Measurements from ENCODE around the gene USP22.
A peak's percentile ranks its signal among the peaks of the same experiment; 100 is the strongest.
"Not testable (repeated sequence)": the region's sequence is repeated elsewhere in the genome, so short reads cannot be mapped to it uniquely, and the experiment has no call there.

USP22 gene

DNA sequence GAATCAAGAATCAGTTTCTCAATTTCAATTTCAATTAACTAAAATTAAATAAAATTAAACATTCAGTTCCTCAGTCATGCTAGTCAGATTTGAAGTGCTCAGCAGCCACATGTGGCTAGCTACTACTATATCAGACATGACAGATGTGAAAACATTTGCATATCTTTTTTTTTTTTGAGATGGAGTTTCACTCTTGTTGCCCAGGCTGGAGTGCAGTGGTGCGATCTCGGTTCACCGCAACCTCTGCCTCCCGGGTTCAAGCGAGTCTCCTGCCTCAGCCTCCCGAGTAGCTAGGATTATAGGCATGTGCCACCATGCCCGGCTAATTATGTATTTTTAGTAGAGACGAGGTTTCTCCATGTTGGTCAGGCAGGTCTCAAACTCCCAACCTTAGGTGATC is 10.2 kb upstream of the USP22 start:
- not testable (repeated sequence) for DNase-seq (ENCODE audit: insufficient read length, low spot score); FAIRE-seq

DNA sequence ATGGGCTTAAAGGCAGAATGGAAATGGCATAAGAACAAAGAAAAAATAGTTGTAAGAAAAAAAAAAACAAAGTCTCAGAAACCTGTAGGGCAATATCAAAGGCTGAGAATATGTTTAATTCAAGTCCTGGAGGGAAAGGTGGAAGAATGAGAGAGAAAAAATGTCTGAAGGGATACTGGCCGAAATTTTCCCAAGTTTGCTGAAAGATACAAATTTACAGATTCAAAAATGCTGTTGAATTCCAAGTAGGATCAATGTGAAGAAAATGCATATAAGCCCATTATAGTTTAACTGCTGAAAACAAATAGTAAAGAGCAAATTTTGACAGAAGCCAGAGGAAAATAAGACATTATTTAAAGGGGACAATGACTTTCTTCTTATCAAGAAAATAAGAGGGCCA is 6.6 kb upstream of the USP22 start:
- no peak for FAIRE-seq

DNA sequence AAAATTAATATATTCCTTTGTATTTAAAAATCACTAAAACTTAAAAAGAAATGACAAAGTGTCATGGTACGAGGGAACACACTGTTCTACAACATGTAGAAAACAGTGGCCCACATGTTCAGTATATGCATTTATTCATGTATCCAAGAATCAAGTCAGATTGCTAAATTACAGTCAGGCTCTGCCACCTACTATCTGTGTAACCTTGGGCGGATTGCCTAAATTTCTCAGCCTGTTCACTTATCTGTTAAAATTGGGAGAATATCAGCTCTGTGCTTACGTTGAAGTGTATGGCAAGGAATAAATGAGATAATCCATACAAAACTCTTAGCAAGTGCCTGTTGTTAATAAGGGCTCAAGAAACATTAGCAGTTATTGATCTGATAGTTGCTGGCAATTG is 3.4 kb upstream of the USP22 start:
- FAIRE-seq (no peak), DNase-seq (ENCODE audit: insufficient read length, low spot score) (no peak)

More for the DNA sequence above, 6.6 kb upstream of the USP22 start:
- no peak for DNase-seq (ENCODE audit: insufficient read length, low spot score)

DNA sequence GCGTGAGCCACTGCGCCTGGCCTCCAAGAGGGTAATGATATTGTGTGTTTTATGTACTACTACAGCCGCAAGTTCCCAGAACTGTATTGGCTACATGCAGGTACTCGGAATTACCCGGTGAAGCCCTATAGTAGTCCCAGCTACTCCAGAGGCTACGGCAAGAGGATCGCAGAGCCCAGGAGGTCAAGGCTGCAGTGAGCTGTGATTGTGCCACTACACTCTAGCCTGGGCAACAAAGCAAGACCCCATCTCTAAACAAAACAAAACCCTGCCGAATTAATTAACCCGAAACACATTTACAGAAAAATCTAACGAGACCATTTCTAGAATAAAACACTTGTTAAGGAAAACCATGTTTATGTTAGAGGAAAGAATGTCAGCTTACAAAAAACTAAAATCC is 2.2 kb upstream of the USP22 start:
- no peak for FAIRE-seq
- no peak for DNase-seq (ENCODE audit: insufficient read length, low spot score)

DNA sequence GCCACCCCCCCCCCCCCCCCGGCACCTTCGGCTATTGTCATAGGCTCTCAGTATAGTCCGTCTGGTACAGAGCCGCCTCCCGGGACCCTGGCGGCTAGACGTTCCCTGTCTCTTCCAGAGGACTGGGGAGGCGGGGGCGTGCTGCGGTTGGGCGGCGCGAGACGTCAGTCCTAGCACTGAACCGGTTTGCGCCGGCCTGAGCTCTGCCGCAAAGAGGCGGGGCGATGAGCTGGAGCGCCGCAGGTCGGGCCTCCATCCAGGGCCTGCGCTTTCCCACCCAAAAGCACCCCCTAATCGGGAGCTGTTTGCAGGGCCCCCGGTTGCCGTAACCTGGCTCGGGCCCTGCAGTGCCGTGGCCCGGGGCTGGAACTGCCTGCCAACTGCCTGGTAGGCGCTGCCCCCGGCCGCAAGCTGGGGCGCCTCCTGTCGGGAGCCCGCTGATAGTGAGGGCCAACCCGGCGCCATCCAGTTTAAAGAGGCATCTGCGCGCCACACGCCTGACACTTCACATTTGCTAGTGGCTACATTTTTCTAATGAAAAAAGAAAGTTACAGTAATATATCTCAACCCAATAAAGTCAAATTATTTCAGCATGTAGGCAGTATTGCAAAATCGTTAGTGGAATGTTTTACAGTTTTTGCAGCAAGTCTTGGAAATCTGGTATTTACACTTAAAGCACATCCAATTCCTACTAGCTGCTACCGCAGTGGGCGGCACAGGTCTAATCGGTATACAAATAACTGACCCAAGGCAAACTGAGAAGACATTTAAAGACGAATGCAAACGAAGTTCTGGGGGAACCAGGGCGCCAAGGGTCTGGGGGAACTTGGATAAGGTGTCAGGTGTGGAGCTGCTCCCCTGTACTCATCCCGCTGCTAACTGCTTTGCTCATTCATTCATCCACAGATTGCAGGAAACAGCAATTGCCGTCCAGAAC is 753 bp upstream of the USP22 start:
- FAIRE-seq (peak; percentile 98), DNase-seq (ENCODE audit: insufficient read length, low spot score) (peak; percentile 99)

DNA sequence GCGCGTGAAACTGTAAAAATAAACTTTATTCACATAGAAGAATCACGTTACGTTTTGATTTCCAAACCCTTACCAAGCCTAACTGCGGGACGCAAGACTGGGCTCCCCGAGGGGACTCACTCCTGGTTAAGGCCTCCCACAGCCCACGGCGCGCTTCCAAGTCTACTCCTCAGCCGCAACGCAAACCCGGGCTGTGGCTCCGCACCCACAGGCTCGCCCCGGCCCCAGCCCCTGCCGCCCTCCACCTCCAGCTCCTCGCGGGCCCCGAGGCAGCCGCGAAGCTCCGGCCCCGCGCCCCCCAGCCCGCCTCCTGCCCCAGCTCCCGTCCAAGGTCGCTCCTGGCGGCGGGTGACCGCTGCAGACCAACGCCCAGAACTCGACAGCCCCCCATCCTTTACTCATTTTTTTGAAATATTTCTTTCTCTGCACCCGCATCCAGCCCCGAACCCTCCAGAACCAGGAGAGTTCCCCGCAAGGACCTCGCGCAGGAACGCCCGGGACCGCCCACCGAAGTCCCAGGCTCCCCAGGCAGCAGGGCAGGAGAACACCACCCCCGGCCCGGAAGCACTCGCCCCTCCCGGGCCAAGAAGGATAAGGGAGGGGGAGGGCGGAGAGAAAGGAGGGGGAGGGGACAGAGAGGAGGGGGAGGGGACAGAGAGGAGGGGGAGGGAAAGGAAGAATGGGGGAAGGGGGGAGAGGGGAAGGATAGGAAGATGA is 912 bp downstream of the USP22 start:
- DNase-seq (ENCODE audit: insufficient read length, low spot score) = peak; percentile 91

DNA sequence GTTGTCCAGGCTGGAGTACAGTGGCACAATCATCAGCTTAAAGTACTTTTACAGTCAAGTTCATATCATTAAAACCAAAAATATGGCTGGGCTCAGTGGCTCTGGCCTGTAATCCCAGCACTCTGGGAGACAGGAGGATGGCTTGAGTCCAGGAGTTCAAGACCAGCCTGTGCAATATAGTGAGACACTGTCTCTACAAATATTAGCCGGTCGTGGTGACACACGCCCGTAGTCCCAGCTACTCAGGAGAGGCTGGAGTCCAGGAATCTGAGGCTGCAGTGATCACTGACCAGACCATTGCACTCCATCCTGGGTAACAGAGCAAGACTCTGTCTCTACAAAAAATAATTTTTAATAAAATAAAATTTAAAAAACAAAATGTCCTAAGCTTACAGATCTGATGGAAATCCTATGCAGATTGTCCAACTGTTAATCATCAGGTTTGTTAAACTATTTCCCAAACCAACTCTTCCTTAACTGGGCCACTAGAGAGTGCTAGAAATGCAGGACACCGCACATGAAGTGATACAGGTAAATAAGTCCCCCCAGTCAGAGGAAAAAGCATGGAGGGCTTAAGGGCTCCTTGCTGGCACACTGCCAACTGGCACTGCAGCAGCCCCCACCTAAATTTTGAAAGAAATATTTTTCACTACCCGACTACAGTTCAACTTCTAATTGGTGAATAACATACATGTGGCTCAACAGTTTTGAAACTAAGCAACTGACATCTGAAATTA is 2.8 kb downstream of the USP22 start:
- FAIRE-seq (peak; percentile 42), DNase-seq (ENCODE audit: insufficient read length, low spot score) (peak; percentile 74)

More for the DNA sequence above, 912 bp downstream of the USP22 start:
- FAIRE-seq = no peak

DNA sequence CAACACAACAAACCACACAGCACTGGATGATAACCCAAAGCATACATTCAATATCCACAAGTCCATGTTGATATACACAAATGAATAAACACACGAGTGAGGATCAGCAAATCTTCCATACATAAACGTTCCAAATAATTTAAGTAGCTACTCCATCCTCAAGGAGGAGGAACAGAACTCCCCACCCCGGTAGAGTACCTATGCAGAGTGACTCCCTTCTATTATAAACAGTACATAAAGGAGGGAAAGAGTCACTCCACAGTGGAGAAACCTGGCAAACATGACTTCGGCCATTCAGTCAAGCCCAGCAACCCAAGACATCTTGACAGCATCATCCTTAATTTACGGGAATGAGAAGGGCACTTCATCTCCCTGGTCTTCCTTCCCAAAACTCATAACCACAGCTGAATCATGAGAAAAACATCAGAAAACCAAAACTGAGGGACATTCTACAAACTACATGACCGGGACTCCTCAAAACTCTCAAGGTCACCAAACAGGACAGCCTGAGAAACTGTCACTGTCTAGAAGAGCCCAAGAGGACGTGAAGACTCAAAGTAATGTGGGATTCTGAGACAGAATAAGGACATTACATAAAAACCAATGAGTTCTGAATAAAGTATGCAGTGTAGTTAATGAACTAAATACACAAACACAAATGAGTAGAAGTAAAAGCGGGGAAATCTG is 5.6 kb downstream of the USP22 start:
- FAIRE-seq (no peak), DNase-seq (ENCODE audit: insufficient read length, low spot score) (no peak)

DNA sequence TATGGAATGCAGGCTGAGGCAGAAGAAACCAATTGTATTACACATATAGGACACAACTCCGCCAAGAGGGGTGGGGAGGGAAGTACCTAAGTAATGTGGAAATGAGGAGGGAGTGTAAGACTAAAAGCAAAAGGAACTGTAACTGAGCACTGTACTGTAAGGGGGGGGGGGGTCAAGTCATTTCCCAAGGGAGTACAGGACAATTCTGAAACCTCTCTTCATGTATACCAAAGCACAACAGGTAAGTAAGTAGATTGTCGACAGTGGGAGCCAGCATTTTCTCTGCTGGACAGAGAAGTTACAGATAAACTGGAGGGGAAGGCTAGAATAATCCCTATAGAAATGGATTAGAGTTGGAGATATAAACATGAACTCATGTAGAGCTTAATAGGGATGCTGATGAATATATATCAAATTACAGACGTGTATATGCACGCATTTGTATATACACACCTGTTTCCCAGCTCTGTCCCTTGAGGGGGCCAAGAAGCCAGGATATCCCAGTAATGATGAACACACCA is 6.4 kb downstream of the USP22 start:
- no peak for FAIRE-seq

DNA sequence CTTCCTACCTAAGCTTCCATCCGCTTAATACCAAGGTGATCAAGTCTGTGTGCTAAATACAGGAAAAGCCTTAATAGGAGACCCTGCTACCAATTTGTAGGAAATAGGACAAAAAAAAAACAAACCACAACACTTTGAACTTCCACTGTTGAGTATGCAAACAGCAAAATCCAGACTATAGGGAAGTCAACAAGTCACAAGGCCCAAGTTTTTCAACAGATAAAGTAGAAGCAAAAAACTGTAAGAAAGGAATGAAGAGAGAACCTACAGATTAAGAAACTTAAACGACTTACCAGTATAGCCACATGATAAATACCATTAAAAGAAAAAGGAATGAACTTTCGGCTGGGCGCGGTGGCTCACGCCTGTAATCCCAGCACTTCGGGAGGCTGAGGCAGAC is 7.4 kb downstream of the USP22 start:
- no peak for FAIRE-seq
- no peak for DNase-seq (ENCODE audit: insufficient read length, low spot score)

More for the DNA sequence above, 6.4 kb downstream of the USP22 start:
- no peak for DNase-seq (ENCODE audit: insufficient read length, low spot score)

DNA sequence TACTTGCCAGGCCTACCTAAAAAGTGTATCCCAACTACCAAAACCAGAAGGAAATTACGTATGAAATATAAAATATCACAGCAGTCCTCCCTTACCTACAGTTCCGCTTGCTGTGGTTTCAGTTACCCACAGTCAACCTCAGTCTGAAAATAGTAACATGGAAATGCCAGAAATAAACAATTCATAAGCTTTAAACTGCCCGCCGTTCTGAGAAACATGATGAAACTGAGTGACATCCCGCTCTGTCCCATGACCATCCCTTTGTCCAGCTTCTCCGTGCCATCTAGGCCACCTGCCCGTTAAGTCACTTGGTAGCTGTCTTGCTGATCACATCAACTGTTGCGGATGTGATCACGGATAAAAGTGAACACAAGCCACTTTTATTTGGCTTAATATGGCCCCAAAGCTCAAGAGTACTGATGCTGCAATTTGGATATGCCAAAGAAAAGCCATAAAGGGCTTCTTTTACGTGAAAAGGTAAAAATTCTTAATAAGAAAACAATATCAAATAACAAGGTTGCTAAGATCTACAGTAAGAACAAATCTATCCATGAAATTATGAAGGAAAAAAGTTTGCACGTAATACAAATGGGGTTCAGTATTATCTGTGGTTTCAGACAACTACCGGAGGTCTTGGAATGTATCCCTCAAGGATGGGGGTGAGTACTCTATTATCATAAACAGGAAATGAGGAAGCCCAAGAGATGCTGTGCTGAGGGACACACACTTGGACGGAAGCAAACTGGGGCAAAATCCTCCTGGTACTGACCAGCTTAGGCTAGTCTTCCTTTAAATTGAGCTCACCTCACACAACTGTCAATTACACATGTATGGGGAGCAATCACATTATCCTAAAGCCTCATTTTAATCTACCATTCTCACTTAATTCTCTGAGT is 8.2 kb downstream of the USP22 start:
- FAIRE-seq (no peak), DNase-seq (ENCODE audit: insufficient read length, low spot score) (no peak)

DNA sequence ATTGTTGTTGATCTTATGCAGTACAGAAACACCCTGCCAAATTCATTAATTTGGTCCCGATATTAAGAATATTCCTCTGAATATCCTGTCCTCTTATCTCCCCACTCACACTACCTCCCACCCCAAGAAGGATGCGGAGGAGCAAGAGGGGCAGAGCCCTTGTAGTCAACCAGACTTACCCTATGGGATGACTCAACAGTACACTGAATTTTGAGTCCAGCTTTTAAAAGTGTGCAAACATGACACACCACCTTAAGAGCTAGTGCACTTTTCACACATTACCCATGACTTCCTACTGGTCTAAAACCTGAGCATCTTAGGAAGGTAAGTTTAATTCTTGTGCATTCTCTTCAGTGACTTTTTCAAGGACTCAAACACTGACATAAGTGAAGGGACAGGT is 9.5 kb downstream of the USP22 start:
- FAIRE-seq = no peak
- DNase-seq (ENCODE audit: insufficient read length, low spot score) = no peak

DNA sequence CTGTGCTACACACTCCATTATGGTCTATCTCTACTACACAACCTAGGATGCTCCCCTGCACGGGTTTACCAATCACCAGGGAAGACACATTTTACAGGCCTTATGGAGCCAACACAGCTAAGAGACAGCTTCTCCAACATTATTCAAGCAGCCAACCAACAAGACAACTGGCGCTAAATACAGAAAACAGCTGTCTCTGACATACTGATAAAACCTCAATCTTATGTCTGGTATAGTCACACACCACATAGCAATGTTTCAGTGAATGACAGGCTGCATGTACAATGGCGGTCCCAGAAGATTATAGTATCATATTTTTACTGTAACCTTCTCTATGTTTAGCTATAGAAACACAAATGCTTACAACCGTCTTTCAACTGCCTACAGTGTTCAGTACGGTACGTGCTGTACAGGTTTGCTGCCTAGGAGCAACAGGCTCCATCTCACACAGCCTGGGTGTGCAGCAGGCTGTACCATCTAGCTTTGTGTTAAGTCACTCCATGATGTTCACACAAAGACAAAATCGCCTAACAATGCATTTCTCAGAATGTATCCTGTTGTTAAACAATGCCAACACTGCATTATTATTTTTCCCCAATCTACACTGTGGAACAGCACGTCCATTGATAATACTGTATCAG is 10.9 kb downstream of the USP22 start:
- FAIRE-seq = peak; percentile 36
- DNase-seq (ENCODE audit: insufficient read length, low spot score) = no peak

DNA sequence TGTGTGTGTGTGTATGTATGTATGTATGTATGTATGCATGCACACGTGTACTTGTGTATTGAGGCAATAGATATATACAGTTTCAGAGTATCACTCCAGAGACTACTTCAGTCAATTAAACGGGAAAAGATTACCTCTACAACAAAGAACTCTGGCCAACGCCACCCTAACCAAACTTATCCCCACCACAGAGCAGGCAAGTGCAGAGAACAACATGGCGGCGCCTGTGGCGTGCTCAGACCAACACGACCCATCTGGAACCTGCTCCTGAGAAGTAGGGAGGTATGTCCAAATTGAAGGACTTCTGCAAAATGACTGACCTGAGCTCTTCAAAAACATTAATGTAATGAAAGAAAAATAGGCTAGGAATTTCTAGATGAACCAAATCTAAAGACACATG is 12.4 kb downstream of the USP22 start:
- FAIRE-seq = no peak

DNA sequence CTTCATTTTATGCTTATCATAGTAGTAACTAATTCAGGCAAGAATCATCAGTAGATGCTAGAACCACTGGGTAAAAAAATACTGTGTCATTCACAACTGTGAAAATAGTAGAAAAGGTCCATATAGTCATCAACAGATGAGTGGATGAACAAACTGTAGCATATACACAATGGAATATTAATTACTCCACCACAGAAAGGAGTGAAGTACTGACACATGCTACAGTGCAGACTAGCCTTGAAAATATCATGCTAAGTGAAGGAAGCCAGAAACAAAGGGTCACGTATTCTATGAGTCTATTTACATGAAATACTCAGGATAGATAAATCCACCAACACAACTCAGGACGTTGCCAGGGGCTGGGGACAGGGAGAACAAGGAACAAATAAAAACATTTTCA is 13.3 kb downstream of the USP22 start:
- no peak for DNase-seq (ENCODE audit: insufficient read length, low spot score)
- FAIRE-seq = no peak

More for the DNA sequence above, 12.4 kb downstream of the USP22 start:
- DNase-seq (ENCODE audit: insufficient read length, low spot score) = no peak

DNA sequence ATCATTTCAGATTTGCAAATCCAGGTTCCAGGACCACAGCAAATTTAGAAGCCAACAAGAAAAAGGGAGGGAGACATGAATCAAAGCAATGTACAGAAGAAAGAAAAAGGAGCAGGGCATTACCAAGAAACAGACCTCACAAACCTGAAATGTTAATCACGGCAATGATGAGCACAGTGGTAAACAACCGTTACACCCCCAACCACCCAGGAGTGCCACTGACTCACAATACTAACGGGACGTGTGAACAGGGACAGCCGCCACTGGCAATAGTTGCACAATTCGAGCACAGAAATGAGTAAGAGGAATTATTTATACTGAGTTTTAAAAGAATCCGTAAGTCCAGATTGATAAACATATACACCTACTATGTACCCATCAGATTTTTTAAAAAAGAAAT is 13.8 kb downstream of the USP22 start:
- DNase-seq (ENCODE audit: insufficient read length, low spot score) (no peak), FAIRE-seq (no peak)

DNA sequence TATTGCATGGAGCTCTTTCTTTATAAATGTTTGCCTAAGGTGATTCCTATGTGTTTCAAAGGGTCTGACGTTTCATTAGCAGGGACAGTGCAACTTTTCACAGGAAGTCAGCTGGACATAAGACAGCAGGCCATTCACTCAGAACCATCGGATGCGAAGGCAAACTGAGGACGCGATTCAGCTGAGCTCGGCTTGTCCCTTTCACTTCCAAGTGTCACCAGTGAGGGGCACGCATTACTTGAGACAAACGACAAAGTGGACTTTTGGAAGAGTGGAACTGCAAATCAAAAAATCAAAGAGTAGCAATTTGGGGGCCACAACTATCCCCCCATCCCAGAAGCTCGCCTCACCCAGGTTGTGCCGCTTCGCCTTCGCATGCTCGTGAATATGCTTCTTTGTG is 14.6 kb downstream of the USP22 start:
- no peak for DNase-seq (ENCODE audit: insufficient read length, low spot score)
- FAIRE-seq = peak; percentile 20

DNA sequence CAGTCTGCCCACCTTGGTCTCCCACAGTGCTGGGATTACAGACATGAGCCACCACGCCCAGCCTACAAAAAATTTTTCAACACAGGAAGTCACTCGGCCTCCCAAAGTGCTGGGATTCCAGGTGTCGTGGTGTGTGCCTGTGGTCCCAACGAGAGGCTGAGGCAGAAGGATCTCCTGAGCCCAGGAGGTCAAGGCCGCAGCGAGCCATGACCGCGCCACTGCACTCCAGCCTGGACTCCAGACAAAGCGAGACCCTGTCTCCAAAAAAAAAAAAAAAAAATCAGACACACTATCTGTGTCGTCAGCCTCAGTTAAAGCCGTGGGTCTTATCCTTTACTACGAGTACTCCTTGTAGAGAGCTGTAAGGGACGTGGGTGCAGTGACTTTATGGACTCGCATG is 15.8 kb downstream of the USP22 start:
- FAIRE-seq (no peak), DNase-seq (ENCODE audit: insufficient read length, low spot score) (no peak)

DNA sequence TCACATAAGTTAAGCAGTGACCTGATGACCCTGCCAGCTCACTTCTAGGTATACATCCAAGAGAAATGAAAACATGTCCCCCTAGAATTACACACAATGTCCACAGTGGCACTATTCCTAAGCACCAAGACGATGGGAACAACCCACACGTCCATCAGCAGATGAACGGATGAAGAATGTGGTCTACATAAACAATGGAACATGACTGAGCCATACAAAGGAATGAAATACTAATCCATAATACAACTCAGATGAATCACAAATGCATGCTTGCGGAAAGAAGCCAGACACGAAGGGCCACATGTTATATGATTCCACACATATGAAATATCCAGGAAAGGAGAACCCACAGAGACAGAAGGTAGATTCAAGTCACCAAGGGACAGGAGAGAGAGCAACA is 17.4 kb downstream of the USP22 start:
- DNase-seq (ENCODE audit: insufficient read length, low spot score) (no peak), FAIRE-seq (peak; percentile 91)

Measured in HTR-8/SVneo (cell line).